Mammary microvascular endothelial cell (primary cell): ENCODE results near the gene CAND2. TPM values are rescaled to one million over a fixed set of nuclear protein-coding genes. Genes with fewer than 3 reads are reported as not detected.

Experiments
- total RNA-seq: library from RNA; depleted of rRNA; stranded (reverse); fragments of >200 nt; gene quantifications from 2 replicates; pipeline ENCODE4 v1.2.3, GENCODE V29; 2015

Gene CAND2
- 2.2 and 2.4 TPM in 2 replicates for total RNA-seq

DNA sequence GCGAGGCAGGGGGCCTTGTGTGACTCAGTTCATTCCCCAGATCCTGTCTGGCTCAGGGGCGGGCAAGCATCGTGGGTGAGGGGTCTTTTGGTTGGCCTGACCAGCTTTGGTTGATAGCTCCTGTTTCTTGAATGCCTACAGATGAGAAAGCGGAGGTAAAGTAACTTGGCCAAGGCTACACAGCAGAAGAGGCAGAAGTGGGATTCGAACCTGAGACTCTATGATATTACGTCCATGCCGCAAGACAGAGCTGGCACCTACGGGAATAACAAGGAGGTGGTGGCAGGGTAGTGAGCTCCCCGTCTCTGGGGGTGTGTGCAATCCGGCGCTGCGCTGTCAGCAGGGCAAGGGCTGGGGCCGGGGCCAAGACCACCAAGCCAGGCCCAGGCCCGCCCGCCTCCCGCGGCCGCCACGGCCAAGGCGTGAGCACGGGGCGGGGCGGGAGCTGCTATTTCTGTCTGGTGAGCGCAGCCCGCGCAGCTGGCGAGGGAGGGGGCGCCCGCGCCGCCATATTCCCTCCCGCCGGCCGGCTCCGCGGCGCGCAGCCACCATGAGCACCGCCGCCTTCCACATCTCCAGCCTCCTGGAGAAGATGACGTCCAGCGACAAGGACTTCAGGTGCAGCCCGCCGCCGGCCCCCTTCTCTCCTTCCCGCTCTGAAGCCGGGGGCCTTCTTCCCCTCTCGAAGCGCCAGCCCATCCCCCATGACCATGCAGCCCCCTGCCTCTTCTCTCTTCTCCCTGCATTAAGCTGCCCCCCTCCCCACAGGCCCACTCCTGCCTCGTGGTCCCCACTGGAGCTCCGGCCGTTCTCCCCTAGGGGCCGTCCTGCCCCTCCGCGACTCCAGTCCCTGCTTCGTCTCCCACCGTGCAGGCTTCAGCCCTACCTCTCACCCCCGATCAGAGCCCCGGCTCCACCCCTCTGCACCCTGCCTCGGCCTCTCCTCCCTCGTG, at the start of gene CAND2:
CAND2 (plus strand) TSS at position 510 of the 953 bp plus-strand sequence; CDS start at position 551, 41 bp downstream.

DNA sequence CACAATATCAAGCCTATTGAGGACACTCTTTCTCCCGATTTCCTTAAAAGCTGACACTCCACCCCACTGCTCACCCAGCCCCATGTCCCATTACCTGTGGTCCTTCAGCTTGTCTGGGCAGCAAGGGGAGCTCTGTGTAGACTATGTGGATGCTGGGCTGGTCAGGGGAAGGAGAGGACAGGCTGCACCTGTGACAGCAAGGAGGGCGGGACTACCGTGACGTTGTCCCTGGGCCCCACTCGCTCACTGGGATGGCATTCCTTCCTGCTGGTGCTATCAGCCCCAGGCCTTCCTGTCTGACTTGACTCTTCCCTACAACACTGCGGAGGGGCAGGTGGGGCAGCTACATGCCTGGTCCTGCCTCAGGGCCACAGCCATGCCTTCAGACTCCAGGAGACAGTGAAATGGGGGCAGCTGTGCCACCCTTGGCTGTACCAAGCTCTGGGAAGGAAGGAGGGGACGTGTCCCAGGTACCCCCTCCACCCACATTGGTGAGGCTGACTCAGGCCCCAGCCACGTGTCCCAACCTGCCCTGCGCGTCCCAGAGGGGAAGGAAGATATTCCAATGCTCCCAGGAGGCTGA, 37.3 kb upstream of the CAND2 start, which contains the start of gene TMEM40:
TMEM40 (minus strand) TSS at position 163 of the 583 bp plus-strand sequence. CDS start 9,427 bp downstream, outside the sequence.

DNA sequence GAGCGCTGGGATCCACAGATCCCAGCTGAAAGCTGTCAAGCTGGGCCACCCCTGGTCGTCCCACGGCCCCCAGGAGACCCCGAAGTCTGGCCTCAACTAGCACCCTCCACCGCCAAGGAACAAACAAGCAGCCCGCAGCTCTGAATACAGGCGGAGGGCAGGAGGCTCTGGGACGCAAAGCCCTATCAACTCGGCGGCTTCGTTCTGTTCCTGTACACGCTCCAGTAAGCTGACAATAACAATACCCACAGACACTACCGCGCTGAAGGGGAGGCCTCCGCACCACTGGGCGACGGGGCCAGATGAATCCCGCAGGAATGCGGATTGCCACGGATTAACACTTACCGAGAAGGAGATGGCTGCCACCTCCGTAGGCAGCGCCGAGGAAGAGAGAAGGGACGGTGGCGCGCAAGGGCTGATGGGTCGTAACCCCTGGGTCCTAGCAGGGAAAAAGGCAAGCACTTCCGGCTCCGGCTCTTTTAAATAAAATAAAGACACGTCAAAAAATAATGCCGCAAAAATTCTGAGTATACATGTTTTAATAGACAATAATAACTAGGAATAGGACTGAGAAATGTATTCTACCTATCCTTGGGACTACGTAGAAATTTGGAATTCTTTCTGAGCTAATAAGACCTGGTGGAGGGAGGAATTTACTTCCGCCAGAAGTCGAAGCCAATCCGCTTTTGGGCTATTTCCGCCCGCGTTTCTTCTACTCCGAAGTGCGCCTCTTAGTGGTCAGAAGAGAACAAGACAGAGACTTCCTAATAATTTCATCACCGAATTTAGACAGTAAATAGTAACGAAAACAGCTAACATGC, 44.9 kb downstream of the CAND2 start, which contains the start of gene RPL32:
RPL32 (minus strand) TSS at position 417 of the 821 bp plus-strand sequence. CDS start 1,328 bp downstream, outside the sequence.

Other genes with a start within 250 kb of the CAND2 start
- 32.8 and 34.7 TPM in 2 replicates for gene MKRN2, start 239.6 kb upstream of the CAND2 start, total RNA-seq
- gene RAF1, start 132.6 kb upstream of the CAND2 start, total RNA-seq, result 54.5 and 70.2 TPM in 2 replicates
- not detected in 2 replicates for gene TMEM40, start 37.4 kb upstream of the CAND2 start, total RNA-seq
- 1,196 and 1,750 TPM in 2 replicates for gene RPL32, start 44.9 kb downstream of the CAND2 start, total RNA-seq